K562 (cell line): Measurements from ENCODE around the gene COG4. TPM values are rescaled to one million over a fixed set of nuclear protein-coding genes. Genes with fewer than 3 reads are reported as not detected.

Source experiments
- ATF1 ChIP-seq, 2 experiments: fragments of 450-650 bp in 1 of 2; IDR thresholded peaks; 2 replicates each; pipeline ENCODE4 v1.6.1; 2016; ENCODE audit warnings: missing compliant biosample characterization in 1 of 2, missing genetic modification characterization in 1 of 2
- CBFA2T2 ChIP-seq: fragments of 450-650 bp; conservative IDR thresholded peaks from 2 replicates; pipeline ENCODE4 v1.6.1; 2017; ENCODE audit warnings: mild to moderate bottlenecking
- CEBPB ChIP-seq: fragments of 450-650 bp; IDR thresholded peaks from 2 replicates; pipeline ENCODE4 v1.6.1; 2016; ENCODE audit warnings: missing genetic modification characterization, missing compliant biosample characterization
- E2F3 ChIP-seq: fragments of 250-450 bp; sonication (Bioruptor Pico); IDR thresholded peaks from 2 replicates; pipeline ENCODE4 v1.4.0; 2020; ENCODE audit warnings: mild to moderate bottlenecking
- ESRRA ChIP-seq: fragments of 450-650 bp; IDR thresholded peaks from 2 replicates; pipeline ENCODE4 v1.6.1; 2014; ENCODE audit warnings: low read depth, mild to moderate bottlenecking, moderate library complexity, borderline replicate concordance
- FOSL1 ChIP-seq: fragments of 200-800 bp; sonication (Bioruptor generic); conservative IDR thresholded peaks from 2 replicates; pipeline ENCODE4 v1.6.1; 2016; ENCODE audit warnings: missing genetic modification characterization, missing compliant biosample characterization
- MAFK ChIP-seq: IDR thresholded peaks from 2 replicates; pipeline ENCODE4 v1.6.1; 2011; ENCODE audit warnings: low read length, improper control_type of control experiment
- PHB2 ChIP-seq: fragments of 450-650 bp; IDR thresholded peaks from 2 replicates; pipeline ENCODE4 v1.6.1; 2017; ENCODE audit warnings: low read depth
- POLR2H ChIP-seq: IDR thresholded peaks from 2 replicates; pipeline ENCODE4 v1.6.1; 2016; ENCODE audit warnings: missing genetic modification characterization, low read depth, mild to moderate bottlenecking, control low read depth, missing compliant biosample characterization, moderate library complexity
- RBM17 ChIP-seq: fragments of 200-400 bp; formaldehyde crosslinking; IDR thresholded peaks from 2 replicates; pipeline ENCODE4 v1.6.1; 2017; ENCODE audit warnings: low read depth, mild to moderate bottlenecking, low read length, borderline replicate concordance
- STAT5A ChIP-seq: IDR thresholded peaks from 2 replicates; pipeline ENCODE4 v1.6.1; 2012; ENCODE audit warnings: low read length, inconsistent platforms, borderline replicate concordance
- TEAD2 ChIP-seq: fragments of 450-650 bp; IDR thresholded peaks from 2 replicates; pipeline ENCODE4 v1.6.1; 2016; ENCODE audit warnings: missing genetic modification characterization, control low read depth, missing compliant biosample characterization
- U2AF2 ChIP-seq: fragments of 200-400 bp; formaldehyde crosslinking; optimal IDR thresholded peaks from 2 replicates; pipeline ENCODE3; 2017; ENCODE audit warnings: low read depth, mild to moderate bottlenecking, low read length
- ZBTB7A ChIP-seq: IDR thresholded peaks from 2 replicates; pipeline ENCODE4 v1.6.1; 2011; ENCODE audit warnings: low read depth, mild to moderate bottlenecking, low read length, moderate library complexity, borderline replicate concordance; ENCODE audit not compliant: control insufficient read depth
- ZC3H11A ChIP-seq: IDR thresholded peaks from 2 replicates; pipeline ENCODE4 v1.6.1; 2012; ENCODE audit warnings: low read depth, low read length, improper control_type of control experiment
- ZNF584 ChIP-seq: fragments of 200-800 bp; sonication (Bioruptor generic); IDR thresholded peaks from 2 replicates; pipeline ENCODE4 v1.6.1; 2016; ENCODE audit warnings: low read depth, mild to moderate bottlenecking, missing genetic modification characterization, missing compliant biosample characterization
- polyA plus RNA-seq, 8 experiments: library from polyadenylated mRNA; depleted of rRNA in 4 of 8; stranded (reverse) in 5 of 8; unstranded in 3 of 8; fragments of >200 nt; fragmentation: Nextera tagmentation in 2 of 8; fragmentation: Illumina TruSeq in 1 of 8; extraction: Ambion mirVana in 2 of 8; extraction: Trizol in 1 of 8; gene quantifications; 2 replicates each; pipeline versions ENCODE4 v1.2.1 to v1.2.3, GENCODE V29; 2011 to 2014; ENCODE audit warnings: inconsistent platforms in 1 of 8, missing spikeins in 1 of 8
- total RNA-seq, 7 experiments: library from RNA; depleted of rRNA in 6 of 7; stranded (reverse); fragments of >200 nt in 6 of 7; fragmentation: Illumina TruSeq in 2 of 7; extraction: Trizol in 2 of 7; gene quantifications; 2 replicates each; pipeline versions ENCODE4 v1.2.1 to v1.2.3, GENCODE V29; 2011 to 2021; ENCODE audit warnings: low replicate concordance in 1 of 7
- TF ChIP-seq, protein P1 (sequence below): sonication (generic); formaldehyde crosslinking; IDR thresholded peaks from 2 replicates; pipeline ENCODE4 v1.8.0; 2022; ENCODE audit warnings: mild to moderate bottlenecking, low read depth, missing genetic modification reagents
- TF ChIP-seq, protein P2 (sequence below): fragments of 450-650 bp; formaldehyde crosslinking; IDR thresholded peaks from 2 replicates; pipeline ENCODE4 v1.4.0; 2020; ENCODE audit warnings: mild to moderate bottlenecking
- TF ChIP-seq, protein P3 (sequence below): sonication (generic); formaldehyde crosslinking; IDR thresholded peaks from 2 replicates; pipeline ENCODE4 v1.8.0; 2022; ENCODE audit warnings: mild to moderate bottlenecking, missing genetic modification reagents
- TF ChIP-seq, protein P4 (sequence below): sonication (generic); formaldehyde crosslinking; IDR thresholded peaks from 2 replicates; pipeline ENCODE4 v1.8.0; 2022; ENCODE audit warnings: mild to moderate bottlenecking, missing genetic modification reagents

The COG4 gene
- total and polyA plus RNA-seq, 9 of the 15 experiments (the other 6 are each of a cell fraction or from before 2014, with no cell fraction given), result 13.7 to 73.9 (median 44.2) TPM

DNA sequence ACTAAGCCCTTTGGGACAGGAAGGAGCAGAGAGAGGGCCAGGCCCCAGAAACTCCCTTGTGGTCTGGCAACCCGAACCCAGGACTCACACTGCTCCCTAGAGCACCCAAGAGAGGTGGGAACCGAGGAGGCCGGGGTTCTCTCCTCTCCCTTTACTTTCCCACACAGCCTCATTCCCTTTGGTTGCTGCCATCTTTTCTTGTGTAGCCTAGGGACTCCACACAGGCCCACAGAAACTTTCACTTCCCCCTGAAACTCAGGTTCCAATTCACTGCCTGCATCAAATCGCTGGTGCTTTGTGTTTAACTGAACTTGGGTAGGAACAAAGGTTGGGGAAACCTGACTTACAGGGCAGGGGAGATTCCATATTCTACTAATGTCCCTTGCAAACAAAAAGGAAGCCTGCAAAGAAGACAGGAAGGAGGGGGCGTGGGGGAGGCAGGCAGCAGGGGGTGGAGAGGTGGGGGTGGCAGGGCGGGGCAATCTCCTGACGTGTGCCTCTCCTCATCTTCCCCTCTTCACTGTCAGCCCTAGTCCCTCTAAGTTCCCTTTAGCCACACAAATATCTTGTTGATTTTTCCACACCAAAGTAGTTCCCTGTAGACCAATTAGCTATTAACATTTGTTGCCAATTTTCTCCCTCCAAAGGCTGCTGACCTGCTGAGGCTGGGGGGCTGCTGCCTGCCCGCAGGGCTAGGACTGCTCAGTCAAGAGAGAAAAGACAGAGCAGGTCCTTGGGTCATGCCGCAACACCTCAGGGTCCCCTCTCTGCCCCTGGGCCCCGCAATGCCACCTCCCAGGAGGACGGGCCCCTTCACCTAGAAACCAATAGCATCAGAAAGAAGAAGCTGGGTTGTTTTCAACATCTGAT is 92.5 kb downstream of the COG4 start (continued):
- TF ChIP-seq, protein P1, sequence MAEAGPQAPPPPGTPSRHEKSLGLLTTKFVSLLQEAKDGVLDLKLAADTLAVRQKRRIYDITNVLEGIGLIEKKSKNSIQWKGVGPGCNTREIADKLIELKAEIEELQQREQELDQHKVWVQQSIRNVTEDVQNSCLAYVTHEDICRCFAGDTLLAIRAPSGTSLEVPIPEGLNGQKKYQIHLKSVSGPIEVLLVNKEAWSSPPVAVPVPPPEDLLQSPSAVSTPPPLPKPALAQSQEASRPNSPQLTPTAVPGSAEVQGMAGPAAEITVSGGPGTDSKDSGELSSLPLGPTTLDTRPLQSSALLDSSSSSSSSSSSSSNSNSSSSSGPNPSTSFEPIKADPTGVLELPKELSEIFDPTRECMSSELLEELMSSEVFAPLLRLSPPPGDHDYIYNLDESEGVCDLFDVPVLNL (CRISPR knock-in tag), result no peak
- TF ChIP-seq, protein P2, sequence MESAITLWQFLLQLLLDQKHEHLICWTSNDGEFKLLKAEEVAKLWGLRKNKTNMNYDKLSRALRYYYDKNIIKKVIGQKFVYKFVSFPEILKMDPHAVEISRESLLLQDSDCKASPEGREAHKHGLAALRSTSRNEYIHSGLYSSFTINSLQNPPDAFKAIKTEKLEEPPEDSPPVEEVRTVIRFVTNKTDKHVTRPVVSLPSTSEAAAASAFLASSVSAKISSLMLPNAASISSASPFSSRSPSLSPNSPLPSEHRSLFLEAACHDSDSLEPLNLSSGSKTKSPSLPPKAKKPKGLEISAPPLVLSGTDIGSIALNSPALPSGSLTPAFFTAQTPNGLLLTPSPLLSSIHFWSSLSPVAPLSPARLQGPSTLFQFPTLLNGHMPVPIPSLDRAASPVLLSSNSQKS (CRISPR knock-in tag), result no peak
- TF ChIP-seq U2AF2 (no peak), PHB2 (no peak), MAFK (no peak), POLR2H (no peak), TEAD2 (tag) (0 out of 2 replicates have a peak, but pooled peaks have one; percentile 55), FOSL1 (tag) (no peak), ZNF584 (peak; percentile 43; the same call in 1 of the 2 replicates), RBM17 (no peak), CEBPB (no peak), ESRRA (no peak), STAT5A (no peak), CBFA2T2 (no peak), ZC3H11A (no peak), ATF1 (CRISPR knock-in tag; IDR thresholded peaks at IDR 0.05) (no peak), ATF1 (tag; IDR thresholded peaks at IDR 0.05) (no peak), E2F3 (no peak; the same call in 1 of the 2 replicates), ZBTB7A (peak; percentile 36; the same call in 1 of the 2 replicates)
- TF ChIP-seq, protein P3, sequence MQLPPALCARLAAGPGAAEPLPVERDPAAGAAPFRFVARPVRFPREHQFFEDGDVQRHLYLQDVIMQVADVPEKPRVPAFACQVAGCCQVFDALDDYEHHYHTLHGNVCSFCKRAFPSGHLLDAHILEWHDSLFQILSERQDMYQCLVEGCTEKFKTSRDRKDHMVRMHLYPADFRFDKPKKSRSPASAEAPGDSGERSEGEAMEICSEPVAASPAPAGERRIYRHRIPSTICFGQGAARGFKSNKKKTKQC (CRISPR knock-in tag), result no peak
- TF ChIP-seq, protein P4, sequence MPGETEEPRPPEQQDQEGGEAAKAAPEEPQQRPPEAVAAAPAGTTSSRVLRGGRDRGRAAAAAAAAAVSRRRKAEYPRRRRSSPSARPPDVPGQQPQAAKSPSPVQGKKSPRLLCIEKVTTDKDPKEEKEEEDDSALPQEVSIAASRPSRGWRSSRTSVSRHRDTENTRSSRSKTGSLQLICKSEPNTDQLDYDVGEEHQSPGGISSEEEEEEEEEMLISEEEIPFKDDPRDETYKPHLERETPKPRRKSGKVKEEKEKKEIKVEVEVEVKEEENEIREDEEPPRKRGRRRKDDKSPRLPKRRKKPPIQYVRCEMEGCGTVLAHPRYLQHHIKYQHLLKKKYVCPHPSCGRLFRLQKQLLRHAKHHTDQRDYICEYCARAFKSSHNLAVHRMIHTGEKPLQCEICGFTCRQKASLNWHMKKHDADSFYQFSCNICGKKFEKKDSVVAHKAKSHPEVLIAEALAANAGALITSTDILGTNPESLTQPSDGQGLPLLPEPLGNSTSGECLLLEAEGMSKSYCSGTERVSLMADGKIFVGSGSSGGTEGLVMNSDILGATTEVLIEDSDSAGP, result no peak
